HepG2 (cell line): Measurements from ENCODE around the gene ERBB4. TPM values are rescaled to one million over a fixed set of nuclear protein-coding genes. Genes with fewer than 3 reads are reported as not detected.

Experiments used
- ATAC-seq: fragments of 200-7000 bp; cut with Tn5 transposase; 3 replicates; pipeline ENCODE4 v1.9.1; 2020; ENCODE audit warnings: mild to moderate bottlenecking, moderate library complexity
- BruUV-seq: library from RNA; stranded (reverse); fragments of 400-500 nt; replicated peaks from 2 replicates; lab custom pipeline; 2021; lab: Mats Ljungman, UMichigan
- CTCF ChIA-PET: fragments of 300-600 bp; formaldehyde crosslinking; extraction: SDS; loops from one replicate; lab custom pipeline; 2021; ENCODE audit warnings: low total read pairs, inconsistent platforms, low intra/inter-chr PET ratio; lab: Yijun Ruan, JAX
- POLR2A ChIA-PET: fragments of 350-600 bp; sonication (Branson Sonifier 250); formaldehyde crosslinking; loops from one replicate; lab custom pipeline; 2020; ENCODE audit warnings: antibody characterized with exemption, inconsistent platforms; lab: Yijun Ruan, JAX
- DNase-seq: peaks from one replicate; pipeline ENCODE4 v3.0.0-alpha.2; 2015; ENCODE audit warnings: low spot score
- FAIRE-seq: peaks from 3 replicates; lab custom pipeline; 2011; peaks lifted over from hg19 to GRCh38; lab: Jason Lieb, UNC
- H2AFZ ChIP-seq: one replicate; pipeline ENCODE4 v1.6.1; 2011; ENCODE audit warnings: low read length, inconsistent platforms
- H3K27ac ChIP-seq: fragments of 300-600 bp; 3 replicates; pipeline ENCODE4 v1.8.0; 2011; ENCODE audit warnings: mixed run types, mild to moderate bottlenecking, mixed read lengths, low read length, inconsistent platforms; ENCODE audit not compliant: insufficient read depth; ENCODE audit errors: extremely low read length
- H3K27me3 ChIP-seq, 2 experiments: fragments of 200-600 bp in 1 of 2; 2 replicates in 1 of 2; 3 replicates in 1 of 2; pipeline versions ENCODE4 v1.6.0 to v1.8.0; 2011; ENCODE audit warnings: low read length in 2 of 2, mild to moderate bottlenecking in 2 of 2, moderate library complexity in 2 of 2, inconsistent platforms in 1 of 2; ENCODE audit not compliant: insufficient read depth in 2 of 2, control insufficient read depth in 1 of 2
- H3K36me3 ChIP-seq, 2 experiments: fragments of 200-600 bp in 1 of 2; replicated peaks in 1 of 2; 2 replicates in 1 of 2; 3 replicates in 1 of 2; pipeline versions ENCODE4 v1.5.1 to v1.8.0; 2011; ENCODE audit warnings: low read length in 2 of 2, inconsistent platforms in 1 of 2; ENCODE audit not compliant: insufficient read depth in 2 of 2, control insufficient read depth in 1 of 2
- H3K4me1 ChIP-seq: 2 replicates; pipeline ENCODE4 v1.5.1; 2012; ENCODE audit warnings: low read length, inconsistent platforms; ENCODE audit not compliant: insufficient read depth
- H3K4me2 ChIP-seq: 2 replicates; pipeline ENCODE4 v1.6.0; 2011; ENCODE audit warnings: low read depth, low read length, inconsistent platforms
- H3K4me3 ChIP-seq, 3 experiments: fragments of 200-600 bp in 1 of 3; sonication (generic), shearing (Covaris generic) in 1 of 3; replicated peaks in 1 of 3; 2 replicates each; pipeline ENCODE4 v1.5.1; 2011 to 2016; ENCODE audit warnings: low read length in 3 of 3, inconsistent platforms in 2 of 3, low read depth in 2 of 3, mild to moderate bottlenecking in 2 of 3, control low read depth in 1 of 3, mixed read lengths in 1 of 3; ENCODE audit not compliant: insufficient read depth in 1 of 3
- H3K79me2 ChIP-seq: one replicate; pipeline ENCODE4 v1.6.1; 2011; ENCODE audit warnings: low read length, inconsistent platforms; ENCODE audit not compliant: insufficient read depth
- H3K9ac ChIP-seq: 2 replicates; pipeline ENCODE4 v1.6.0; 2011; ENCODE audit warnings: mild to moderate bottlenecking, low read depth, low read length, inconsistent platforms; ENCODE audit not compliant: insufficient read depth
- H3K9me3 ChIP-seq: 2 replicates; pipeline ENCODE4 v1.5.1; 2012; ENCODE audit warnings: mild to moderate bottlenecking, low read length
- H4K20me1 ChIP-seq: 2 replicates; pipeline ENCODE4 v1.6.0; 2011; ENCODE audit warnings: inconsistent platforms, mild to moderate bottlenecking, low read length, moderate library complexity; ENCODE audit not compliant: insufficient read depth
- CHD4 ChIP-seq: fragments of 200-600 bp; sonication (generic); IDR thresholded peaks from 2 replicates; pipeline ENCODE4 v1.7.0; 2017; ENCODE audit warnings: mild to moderate bottlenecking, low read length, borderline replicate concordance
- CREB1 ChIP-seq, 2 experiments: fragments of 450-650 bp in 1 of 2; IDR thresholded peaks; 2 replicates each; pipeline ENCODE4 v1.6.1; 2016 to 2017; ENCODE audit warnings: control low read depth in 1 of 2, mild to moderate bottlenecking in 1 of 2, missing compliant biosample characterization in 1 of 2, missing genetic modification characterization in 1 of 2
- FOXP4 ChIP-seq: sonication (generic); formaldehyde crosslinking; IDR thresholded peaks from 2 replicates; pipeline ENCODE4 v1.4.0; 2020; ENCODE audit warnings: missing genetic modification reagents
- HDAC2 ChIP-seq: sonication (generic); formaldehyde crosslinking; IDR thresholded peaks from 2 replicates; pipeline ENCODE4 v1.4.0; 2020; ENCODE audit warnings: missing genetic modification reagents
- HINFP ChIP-seq: sonication (generic); formaldehyde crosslinking; IDR thresholded peaks from 2 replicates; pipeline ENCODE4 v1.4.0; 2020; ENCODE audit warnings: low read depth, mild to moderate bottlenecking, missing genetic modification reagents
- KAT2B ChIP-seq: fragments of 150-350 bp; IDR thresholded peaks from 2 replicates; pipeline ENCODE4 v1.6.1; 2014; ENCODE audit warnings: low read depth, low read length, borderline replicate concordance
- KDM2A ChIP-seq: sonication (generic); formaldehyde crosslinking; IDR thresholded peaks from 2 replicates; pipeline ENCODE4 v1.4.0; 2020; ENCODE audit warnings: low read depth, missing genetic modification reagents, borderline replicate concordance
- RBM22 ChIP-seq: fragments of 200-400 bp; formaldehyde crosslinking; optimal IDR thresholded peaks from 2 replicates; pipeline ENCODE3; 2017; ENCODE audit warnings: mild to moderate bottlenecking, low read length, moderate library complexity
- RORA ChIP-seq: sonication (generic); formaldehyde crosslinking; IDR thresholded peaks from 2 replicates; pipeline ENCODE4 v1.5.0; 2020; ENCODE audit warnings: mild to moderate bottlenecking, missing genetic modification reagents, moderate library complexity
- SIX1 ChIP-seq: sonication (generic); formaldehyde crosslinking; IDR thresholded peaks from 2 replicates; pipeline ENCODE4 v1.4.0; 2020; ENCODE audit warnings: missing genetic modification reagents, borderline replicate concordance
- SMAD3 ChIP-seq: sonication (generic); formaldehyde crosslinking; IDR thresholded peaks from 2 replicates; pipeline ENCODE4 v1.4.0; 2020; ENCODE audit warnings: missing genetic modification reagents
- SSRP1 ChIP-seq: IDR thresholded peaks from 2 replicates; pipeline ENCODE4 v1.6.1; 2016; ENCODE audit warnings: control low read depth
- TBX3 ChIP-seq: fragments of 450-650 bp; IDR thresholded peaks from 2 replicates; pipeline ENCODE4 v1.6.1; 2017; ENCODE audit warnings: antibody characterized with exemption, mild to moderate bottlenecking, inconsistent platforms, borderline replicate concordance
- TOPORS ChIP-seq: sonication (generic); formaldehyde crosslinking; IDR thresholded peaks from 2 replicates; pipeline ENCODE4 v1.8.0; 2023; ENCODE audit warnings: mild to moderate bottlenecking, missing genetic modification reagents
- ZBTB7A ChIP-seq: sonication (generic); formaldehyde crosslinking; IDR thresholded peaks from 2 replicates; pipeline ENCODE4 v1.8.0; 2022; ENCODE audit warnings: mild to moderate bottlenecking, missing genetic modification reagents
- ZNF160 ChIP-seq: sonication (generic); formaldehyde crosslinking; IDR thresholded peaks from 2 replicates; pipeline ENCODE4 v1.8.0; 2022; ENCODE audit warnings: mild to moderate bottlenecking, inconsistent platforms, missing genetic modification reagents
- ZNF18 ChIP-seq: sonication (generic); formaldehyde crosslinking; IDR thresholded peaks from 2 replicates; pipeline ENCODE4 v1.8.0; 2022; ENCODE audit warnings: mild to moderate bottlenecking, missing genetic modification reagents; ENCODE audit not compliant: insufficient replicate concordance
- ZNF746 ChIP-seq: sonication (generic); formaldehyde crosslinking; IDR thresholded peaks from 2 replicates; pipeline ENCODE4 v1.8.0; 2022; ENCODE audit warnings: mild to moderate bottlenecking, missing genetic modification reagents
- ZNF761 ChIP-seq: sonication (generic); formaldehyde crosslinking; conservative IDR thresholded peaks from 2 replicates; pipeline ENCODE4 v1.4.0; 2020; ENCODE audit warnings: mild to moderate bottlenecking, missing genetic modification reagents
- ZNF784 ChIP-seq: sonication (generic); formaldehyde crosslinking; IDR thresholded peaks from 2 replicates; pipeline ENCODE4 v1.5.1; 2020; ENCODE audit warnings: missing genetic modification reagents, mild to moderate bottlenecking, borderline replicate concordance
- whole genome bisulfite sequencing: methylation state at CpG from one replicate; pipeline ENCODE4 v1.1.6; 2017; ENCODE audit warnings: low lambda C conversion rate; 5-methylcytosine and 5-hydroxymethylcytosine counted together
- in situ Hi-C: cut with HindIII; loops from 2 replicates; pipeline ENCODE4 v1.10.0; 2017; ENCODE audit warnings: low pct_unique_long_range_greater_than_20kb; ENCODE audit not compliant: extremely low pct_ligation_motif_present
- intact Hi-C: fragments of 100-400 bp; cut with micrococcal nuclease; formaldehyde crosslinking; loops from one replicate; pipeline ENCODE4 v1.10.0; 2022; ENCODE audit not compliant: unreplicated experiment
- polyA plus RNA-seq, 8 experiments: library from polyadenylated mRNA; depleted of rRNA in 3 of 8; stranded (reverse) in 7 of 8; unstranded in 1 of 8; fragments of >200 nt; fragmentation: Illumina TruSeq in 4 of 8; extraction: Trizol in 4 of 8; gene quantifications; 2 replicates each; pipeline versions ENCODE4 v1.2.1 to v1.2.3, GENCODE V29; 2011 to 2016; ENCODE audit warnings: low read depth in 4 of 8, missing spikeins in 1 of 8, mixed read lengths in 1 of 8; ENCODE audit not compliant: insufficient read depth in 1 of 8
- total RNA-seq, 5 experiments: library from RNA; depleted of rRNA; stranded (reverse); fragments of >200 nt; fragmentation: Illumina TruSeq; extraction: Trizol; gene quantifications; 2 replicates each; pipeline ENCODE4 v1.2.3, GENCODE V29; 2016; ENCODE audit warnings: low read depth in 1 of 5

Gene ERBB4
- total and polyA plus RNA-seq, 2 of the 13 experiments (the other 11 are each of a cell fraction or from before 2014, with no cell fraction given) = not detected

- TF ChIP-seq HINFP (CRISPR knock-in tag) = no peak
- no peak for TF ChIP-seq ZNF18 (CRISPR knock-in tag)
- no peak for TF ChIP-seq SSRP1 (CRISPR knock-in tag)
- TF ChIP-seq ZNF160 = no peak
- TF ChIP-seq ZNF784 (CRISPR knock-in tag) = no peak
- no peak for TF ChIP-seq RORA (CRISPR knock-in tag)
- no peak for TF ChIP-seq CHD4
- no peak for TF ChIP-seq ZNF761 (CRISPR knock-in tag)
These were observed 190.1 kb downstream of the ERBB4 start (continued) for GRCh38 chr2:212348501-212348900.

- Histone ChIP-seq H3K27me3 (no peaks in the 10 kb centered on the region), H4K20me1 (no peaks in the 10 kb centered on the region), H2AFZ (no peak overlapping the region), H3K9me3 (no peaks in the 10 kb centered on the region), H3K36me3 (no peaks in the 10 kb centered on the region), H3K9ac (no peak overlapping the region), H3K4me2 (no peak overlapping the region), H3K79me2 (no peaks in the 10 kb centered on the region), H3K27ac (no peak overlapping the region), H3K4me1 (no peaks in the 10 kb centered on the region), H3K4me3 (no peak overlapping the region)
- BruUV-seq = no TSS peak
- ChIA-PET CTCF (no interaction called here), POLR2A (no interaction called here)
- in situ Hi-C loops = no loop called here
- ATAC-seq = no peak
- intact Hi-C loops = no loop called here
- DNase-seq = no peak
- 2% methylated on average over 2 of the region's 2 CpGs for WGBS
- FAIRE-seq = no peak
- TF ChIP-seq RBM22 = no peak
- TF ChIP-seq SMAD3 (CRISPR knock-in tag) = no peak
- no peak for TF ChIP-seq SIX1
- TF ChIP-seq FOXP4 = no peak
- no peak for TF ChIP-seq HDAC2 (CRISPR knock-in tag)
- TF ChIP-seq TOPORS (CRISPR knock-in tag) = no peak
- TF ChIP-seq KDM2A (CRISPR knock-in tag) = no peak
- TF ChIP-seq CREB1 (IDR thresholded peaks at IDR 0.05) = no peak
- TF ChIP-seq CREB1 (CRISPR knock-in tag; IDR thresholded peaks at IDR 0.05) = no peak
- no peak for TF ChIP-seq TBX3
- no peak for TF ChIP-seq ZBTB7A (CRISPR knock-in tag)
- TF ChIP-seq KAT2B = no peak
- no peak for TF ChIP-seq ZNF746 (CRISPR knock-in tag)
These were observed 191.7 kb downstream of the ERBB4 start for GRCh38 chr2:212346865-212347264.
